Hepatocyte (in vitro differentiated cells): ENCODE results near the gene TCP11.

Experiments used
- EZH2 ChIP-seq: fragments of 200-600 bp; sonication (generic); IDR thresholded peaks from 2 replicates; pipeline ENCODE4 v1.6.1; 2016; ENCODE audit warnings: antibody characterized with exemption, mild to moderate bottlenecking, borderline replicate concordance
- TF ChIP-seq, protein P1 (sequence below): fragments of 200-600 bp; sonication (generic); IDR thresholded peaks from 2 replicates; pipeline ENCODE4 v1.5.1; 2016; ENCODE audit warnings: antibody characterized with exemption, mild to moderate bottlenecking; ENCODE audit not compliant: poor library complexity

DNA sequence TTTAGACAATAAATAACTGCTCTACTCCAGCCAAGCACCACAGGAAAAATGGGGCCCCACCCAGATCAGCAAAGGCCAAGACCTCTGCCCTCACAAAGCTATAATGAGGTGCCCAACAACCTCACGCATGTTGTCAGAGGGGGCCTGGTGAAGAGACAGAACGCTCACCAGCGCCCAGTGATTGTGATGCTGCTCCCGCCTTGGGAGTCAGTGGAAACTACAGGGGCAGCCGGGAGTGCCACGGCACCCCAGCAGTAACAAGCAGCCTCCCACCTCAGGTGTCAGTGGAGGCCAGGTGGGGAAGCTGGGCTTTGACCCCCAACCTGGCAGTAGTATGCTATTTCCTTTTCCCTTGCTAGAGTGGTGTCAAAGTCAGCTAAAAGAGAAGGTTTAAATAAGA lies 47.4 kb downstream of the TCP11 start:
- no peak for TF ChIP-seq EZH2
- TF ChIP-seq, protein P1, sequence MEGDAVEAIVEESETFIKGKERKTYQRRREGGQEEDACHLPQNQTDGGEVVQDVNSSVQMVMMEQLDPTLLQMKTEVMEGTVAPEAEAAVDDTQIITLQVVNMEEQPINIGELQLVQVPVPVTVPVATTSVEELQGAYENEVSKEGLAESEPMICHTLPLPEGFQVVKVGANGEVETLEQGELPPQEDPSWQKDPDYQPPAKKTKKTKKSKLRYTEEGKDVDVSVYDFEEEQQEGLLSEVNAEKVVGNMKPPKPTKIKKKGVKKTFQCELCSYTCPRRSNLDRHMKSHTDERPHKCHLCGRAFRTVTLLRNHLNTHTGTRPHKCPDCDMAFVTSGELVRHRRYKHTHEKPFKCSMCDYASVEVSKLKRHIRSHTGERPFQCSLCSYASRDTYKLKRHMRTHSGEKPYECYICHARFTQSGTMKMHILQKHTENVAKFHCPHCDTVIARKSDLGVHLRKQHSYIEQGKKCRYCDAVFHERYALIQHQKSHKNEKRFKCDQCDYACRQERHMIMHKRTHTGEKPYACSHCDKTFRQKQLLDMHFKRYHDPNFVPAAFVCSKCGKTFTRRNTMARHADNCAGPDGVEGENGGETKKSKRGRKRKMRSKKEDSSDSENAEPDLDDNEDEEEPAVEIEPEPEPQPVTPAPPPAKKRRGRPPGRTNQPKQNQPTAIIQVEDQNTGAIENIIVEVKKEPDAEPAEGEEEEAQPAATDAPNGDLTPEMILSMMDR: no peak
